ENCODE measurements around the gene STAB1. TPM values are rescaled to one million over a fixed set of nuclear protein-coding genes. Genes with fewer than 3 reads are reported as not detected.

The STAB1 gene
- total RNA-seq, 1 donor from 2014 or later, result 464 TPM

GRCh38 chr3:52537165-52537620 lies 42.1 kb downstream of the STAB1 start:
- DNase-seq, result no peak

- DNase-seq, result no peak
Observed at GRCh38 chr3:52537726-52538421, 42.7 kb downstream of the STAB1 start.

- no peak for DNase-seq
Observed at GRCh38 chr3:52539010-52539653, 44.0 kb downstream of the STAB1 start.

- DNase-seq, result no peak
Observed at GRCh38 chr3:52541050-52541449, 45.9 kb downstream of the STAB1 start.

GRCh38 chr3:52544937-52545336 lies 49.8 kb downstream of the STAB1 start:
- DNase-seq, result no peak

GRCh38 chr3:52546111-52546901 lies 51.2 kb downstream of the STAB1 start:
- no peak for DNase-seq

- DNase-seq, result no peak
Observed at GRCh38 chr3:52547143-52547542, 52.0 kb downstream of the STAB1 start.

GRCh38 chr3:52551118-52551517 lies 56.0 kb downstream of the STAB1 start:
- DNase-seq, result no peak

- no peak for DNase-seq
Observed at GRCh38 chr3:52552089-52552488, 57.0 kb downstream of the STAB1 start.

GRCh38 chr3:52554026-52554755 lies 59.1 kb downstream of the STAB1 start:
- DNase-seq, result no peak

- DNase-seq, result peak; percentile 7
Observed at GRCh38 chr3:52555056-52555455, 59.9 kb downstream of the STAB1 start.

- no peak for DNase-seq
Observed at GRCh38 chr3:52557011-52557960, 62.1 kb downstream of the STAB1 start.

GRCh38 chr3:52558436-52558835 lies 63.3 kb downstream of the STAB1 start:
- no peak for DNase-seq

GRCh38 chr3:52561028-52561747 lies 66.0 kb downstream of the STAB1 start:
- no peak for DNase-seq

GRCh38 chr3:52563984-52564383 lies 68.8 kb downstream of the STAB1 start:
- DNase-seq, result no peak

GRCh38 chr3:52568069-52568468 lies 72.9 kb downstream of the STAB1 start:
- no peak for DNase-seq

- no peak for DNase-seq
Observed at GRCh38 chr3:52570076-52570475, 74.9 kb downstream of the STAB1 start.

- no peak for DNase-seq
Observed at GRCh38 chr3:52572221-52572620, 77.1 kb downstream of the STAB1 start.
